HG03135 (cell line): Measurements from ENCODE around the gene ATOH7.

Source experiments
- ATAC-seq: cut with Tn5 transposase; IDR thresholded peaks from one replicate; pipeline ENCODE4 v1.9.1; 2021; ENCODE audit warnings: mild to moderate bottlenecking, moderate library complexity; ENCODE audit not compliant: unreplicated experiment

Gene ATOH7

GRCh38 chr10:68184546-68184945 is 47.4 kb downstream of the ATOH7 start:
- ATAC-seq = no peak
